HG03460 (cell line): ENCODE measurements around the gene RNF151.
"Not testable (repeated sequence)": the region's sequence is repeated elsewhere in the genome, so short reads cannot be mapped to it uniquely, and the experiment has no call there.

Source experiments
- ATAC-seq: cut with Tn5 transposase; IDR thresholded peaks from one replicate; pipeline ENCODE4 v1.9.1; 2021; ENCODE audit not compliant: unreplicated experiment

The RNF151 gene

DNA sequence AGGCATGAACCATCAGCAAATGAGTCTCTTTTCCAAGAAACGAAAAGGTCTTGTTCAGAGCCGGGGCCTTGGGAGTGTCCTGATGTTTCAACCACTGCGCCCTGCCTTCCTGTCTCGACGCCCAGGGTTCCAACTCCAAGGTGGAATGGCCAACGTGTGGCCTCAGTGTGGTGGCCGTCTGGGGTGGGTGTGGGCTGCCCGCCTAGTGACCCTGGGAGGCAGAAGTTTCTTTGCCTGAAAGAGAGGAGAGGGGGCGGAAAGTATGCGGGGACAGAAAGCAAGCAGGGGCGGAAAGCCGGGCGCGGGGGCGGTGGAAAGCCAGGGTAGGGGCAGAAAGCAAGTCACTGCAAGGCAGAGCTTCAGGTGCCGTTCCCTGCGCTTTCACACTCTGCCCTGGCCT is 27.7 kb upstream of the RNF151 start:
- no peak for ATAC-seq

DNA sequence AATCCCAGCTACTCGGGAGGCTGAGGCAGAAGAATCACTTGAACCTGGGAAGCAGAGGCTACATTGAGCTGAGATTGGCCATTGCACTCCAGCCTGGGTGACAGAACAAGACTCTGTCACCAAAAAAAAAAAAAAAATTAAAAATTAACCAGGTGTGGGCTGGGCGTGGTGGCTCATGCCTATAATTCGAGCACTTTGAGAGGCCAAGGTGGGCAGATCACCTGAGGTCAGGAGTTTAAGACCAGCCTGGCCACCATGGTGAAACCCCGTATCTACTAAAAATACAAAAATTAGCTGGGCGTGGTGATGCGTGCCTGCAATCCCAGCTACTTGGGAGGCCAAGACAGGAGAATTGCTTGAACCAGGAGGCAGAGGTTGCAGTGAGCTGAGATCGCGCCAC is 26.8 kb upstream of the RNF151 start:
- not testable (repeated sequence) for ATAC-seq

DNA sequence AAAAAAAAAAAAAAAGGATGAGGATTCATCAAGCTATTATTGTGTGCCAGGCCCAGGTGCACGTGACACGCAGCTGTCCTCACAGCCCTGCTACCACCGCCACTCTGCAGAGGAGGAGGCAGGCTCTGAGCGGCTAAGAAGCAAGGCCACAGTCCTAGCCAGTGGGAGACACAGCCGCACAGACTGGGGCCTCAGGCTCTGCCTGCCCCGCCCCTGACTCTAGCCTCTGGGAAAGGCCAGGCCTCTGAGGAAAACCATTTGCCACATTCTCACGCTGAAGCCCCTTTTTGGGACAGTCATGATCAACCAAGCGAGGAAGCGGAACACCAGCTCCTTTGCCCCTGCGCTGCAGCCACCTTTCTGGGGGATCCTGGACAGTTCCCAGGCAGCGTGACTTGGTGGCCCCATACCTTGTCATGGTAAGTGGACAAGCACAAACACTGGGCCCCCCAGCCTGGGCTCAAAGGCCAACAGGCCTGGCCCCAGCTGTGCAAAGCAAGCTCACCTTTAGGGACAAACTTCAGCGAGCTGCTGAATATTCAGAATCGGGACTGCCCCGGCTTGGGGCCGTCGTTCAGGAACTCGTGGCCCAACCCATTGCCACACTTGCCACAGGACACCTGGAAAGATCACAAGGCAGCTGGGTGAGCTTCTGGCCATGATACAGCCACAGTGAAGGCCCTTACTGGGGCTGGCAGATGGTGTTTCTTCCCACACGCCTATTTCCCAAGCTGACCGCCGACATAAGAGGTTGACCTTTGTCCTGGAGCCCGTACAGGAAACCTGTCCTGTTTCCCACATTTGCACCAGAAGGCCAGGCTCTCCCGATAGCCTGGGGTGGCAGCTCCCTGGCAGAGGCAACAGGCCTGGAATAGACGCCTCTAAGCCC is 26.1 kb upstream of the RNF151 start:
- no peak for ATAC-seq

DNA sequence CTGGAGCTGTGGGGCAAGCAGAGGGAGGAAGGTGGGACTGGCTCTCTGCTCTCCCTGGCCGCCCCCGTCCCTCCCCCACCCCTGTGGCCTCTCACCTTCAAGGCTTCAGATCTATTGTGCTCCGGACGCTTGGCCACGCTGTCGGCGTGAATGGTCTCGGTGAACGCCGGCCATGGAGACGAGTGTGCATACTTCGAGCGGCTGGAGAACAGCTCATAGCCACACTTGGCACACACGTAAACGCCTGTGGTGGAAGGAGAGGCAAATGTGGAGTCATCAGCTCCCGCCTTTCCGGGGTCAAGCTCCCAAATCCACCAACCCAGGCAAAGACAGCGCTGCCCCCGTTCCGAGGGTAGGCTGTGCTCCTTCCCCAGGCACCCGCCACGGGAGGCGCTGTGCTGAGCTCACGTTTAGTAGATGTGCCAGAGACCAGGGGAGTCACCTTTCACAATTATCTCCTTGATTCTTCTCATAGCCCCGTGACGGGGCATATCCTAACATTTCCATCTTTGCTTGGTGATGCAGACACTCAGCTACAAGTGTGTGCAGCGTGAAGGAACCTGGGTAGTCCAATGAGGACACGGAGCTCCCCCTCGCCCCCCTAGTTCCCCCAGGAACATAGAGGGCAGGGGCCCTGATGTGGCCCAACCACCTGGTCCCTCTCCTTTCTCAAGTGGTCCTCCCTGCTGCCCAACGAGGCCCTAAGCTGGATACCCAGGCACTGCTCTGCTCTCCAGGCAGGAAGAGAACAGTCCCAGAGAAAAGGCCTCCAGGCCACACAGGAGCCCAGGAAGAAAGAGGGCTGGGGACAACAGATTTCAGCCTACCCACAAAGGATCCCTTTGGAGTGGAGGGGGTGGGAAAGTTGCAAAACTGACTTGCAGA is 25.3 kb upstream of the RNF151 start:
- ATAC-seq = no peak

DNA sequence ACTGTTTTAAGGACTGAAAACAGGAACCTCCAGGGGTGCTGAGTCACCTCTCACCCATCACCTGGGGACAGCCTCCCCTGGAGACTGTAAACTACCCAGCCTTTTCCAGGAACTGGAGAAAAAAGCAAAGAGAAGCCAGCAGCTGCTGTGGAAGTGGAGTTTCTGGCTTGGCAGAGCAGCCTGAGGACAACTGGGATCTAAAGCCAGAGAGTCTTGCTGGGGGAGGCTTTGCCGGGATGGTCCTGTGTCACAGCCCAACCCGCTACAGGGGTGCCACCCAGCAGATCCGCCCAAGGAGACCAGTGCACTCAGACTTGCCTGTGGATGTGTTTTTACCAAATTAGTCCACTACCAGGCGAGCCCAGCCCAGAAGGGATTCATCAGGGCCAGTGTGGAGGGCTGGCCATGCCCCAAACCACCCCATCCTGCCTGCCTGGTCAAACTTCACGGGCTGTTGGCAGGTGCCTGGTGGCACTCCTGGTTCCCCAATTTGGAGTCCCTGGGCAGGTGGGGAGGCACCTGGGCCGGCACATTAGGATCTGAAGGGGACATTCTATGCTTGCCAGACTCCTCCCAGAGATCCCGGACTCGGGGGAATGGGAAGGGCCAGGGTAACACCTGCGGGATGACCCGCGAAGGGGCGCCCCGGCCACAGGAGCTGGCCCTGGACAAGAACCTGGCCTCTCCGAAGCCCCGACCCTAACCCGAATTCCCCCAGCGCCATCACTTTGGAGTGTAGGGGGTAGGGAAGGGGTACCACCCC is 24.4 kb upstream of the RNF151 start:
- ATAC-seq = no peak

DNA sequence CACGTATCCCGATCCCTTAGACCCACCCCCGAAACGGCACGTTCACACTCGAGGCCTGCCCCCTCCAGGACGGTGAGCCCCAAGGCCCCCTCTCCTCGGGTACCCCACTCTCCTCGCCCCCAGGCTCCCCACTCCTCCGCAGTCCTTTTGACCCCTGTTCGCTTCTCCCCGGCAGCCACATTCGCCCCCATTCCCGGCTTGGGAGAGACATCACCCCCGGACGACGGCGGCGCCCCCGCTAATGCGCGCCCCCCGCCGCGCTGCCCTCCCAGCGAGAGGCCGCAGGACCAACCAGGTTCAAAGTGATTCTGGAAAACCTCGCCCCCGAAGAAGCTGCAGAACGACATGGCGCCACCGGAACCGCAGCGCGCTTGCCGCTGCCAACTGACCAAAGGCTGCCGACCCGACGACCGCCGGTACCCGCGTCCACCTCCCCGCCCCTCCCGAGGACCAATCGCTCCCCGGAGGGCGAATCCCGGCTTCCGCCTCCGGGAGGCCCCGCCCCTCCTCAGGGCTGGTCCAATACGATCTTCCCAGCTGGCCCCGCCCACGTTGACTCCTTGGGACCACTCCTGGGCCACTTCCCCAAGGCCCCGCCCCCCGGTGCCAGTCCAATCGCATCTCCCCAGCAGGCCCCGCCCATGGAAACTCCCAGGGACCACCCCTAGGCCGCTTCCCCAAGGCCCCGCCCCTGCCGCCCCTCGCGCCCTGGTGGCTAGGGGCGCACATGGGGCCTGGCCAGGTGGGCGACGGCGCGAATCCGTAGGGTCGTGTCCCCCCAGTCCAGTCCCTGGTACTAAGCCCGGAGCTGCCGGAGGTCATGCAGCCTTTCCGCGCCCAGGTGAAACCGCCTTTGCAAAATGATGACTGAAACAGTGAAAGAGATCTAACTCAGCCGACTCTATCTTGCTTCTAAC is 23.6 kb upstream of the RNF151 start, which contains the start of gene MSRB1:
Gene MSRB1 (minus strand): TSS at position 390 of the 917 bp plus-strand sequence. CDS start 43 bp downstream, at position 347.
- peak; percentile 84 for ATAC-seq

DNA sequence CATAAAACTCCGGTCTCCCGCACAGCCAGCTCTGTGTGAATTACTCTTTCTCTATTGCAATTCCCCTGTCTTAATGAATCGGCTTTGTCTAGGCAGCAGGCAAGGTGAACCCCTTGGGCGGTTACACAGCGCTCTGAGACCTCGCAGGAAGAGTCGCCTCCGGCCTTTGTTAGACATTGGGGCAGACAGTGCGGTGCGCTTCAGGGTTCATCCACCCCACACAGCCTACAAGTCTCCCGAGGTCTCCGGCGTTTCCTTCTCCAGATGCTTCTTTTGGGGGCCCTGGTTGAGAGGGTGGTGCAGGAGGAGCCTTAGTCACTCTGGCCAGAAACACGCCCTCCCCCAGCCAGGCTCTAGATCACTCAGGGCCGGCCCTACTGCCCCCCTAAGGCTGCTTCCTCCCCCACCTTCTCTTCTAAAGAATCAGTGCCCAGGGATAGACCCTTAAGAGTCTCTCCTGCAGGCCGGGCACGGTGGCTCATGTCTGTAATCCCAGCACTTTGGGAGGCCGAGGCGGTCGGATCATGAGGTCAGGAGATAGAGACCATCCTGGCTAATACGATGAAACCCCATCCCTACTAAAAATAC is 21.9 kb upstream of the RNF151 start:
- ATAC-seq = no peak

DNA sequence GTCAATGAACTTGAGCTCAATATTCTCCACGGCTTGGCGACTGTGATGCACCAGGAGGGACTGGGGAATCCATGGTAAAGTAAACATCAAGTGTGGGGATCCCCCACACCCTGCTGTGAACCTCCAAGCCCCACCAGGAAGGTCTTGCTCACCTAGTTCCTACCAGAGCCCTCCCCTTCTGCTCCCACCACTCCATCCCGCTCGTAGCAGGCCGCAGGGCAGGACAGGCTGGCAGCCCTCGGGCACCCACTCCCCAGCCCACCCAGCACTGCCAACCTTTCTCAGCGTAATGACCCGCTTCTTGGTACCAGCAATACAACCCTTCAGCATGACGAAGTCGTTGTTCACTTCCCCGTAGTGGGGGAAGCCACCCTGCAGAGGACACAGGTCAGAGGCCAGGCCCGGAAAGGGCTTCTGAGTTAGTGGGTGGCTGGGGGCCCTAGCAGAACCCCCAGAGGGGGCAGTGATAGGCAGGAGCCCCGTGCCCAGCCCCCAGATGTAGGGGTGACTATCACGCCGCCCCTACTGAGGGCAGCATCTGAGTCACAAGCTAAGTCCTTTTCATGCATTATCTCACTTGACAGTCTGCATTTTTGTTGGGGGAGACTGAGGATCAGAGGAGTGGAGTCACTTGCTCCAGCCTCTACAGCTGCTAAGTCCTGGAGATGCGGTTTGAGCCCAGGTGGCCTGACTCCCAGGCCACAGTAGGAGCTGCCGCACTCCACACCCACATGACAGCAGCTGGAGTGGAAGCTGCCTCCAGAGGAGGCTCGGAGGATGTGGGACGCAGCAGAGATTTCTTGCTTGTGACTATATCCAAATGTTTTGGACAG is 20.9 kb upstream of the RNF151 start:
- no peak for ATAC-seq

DNA sequence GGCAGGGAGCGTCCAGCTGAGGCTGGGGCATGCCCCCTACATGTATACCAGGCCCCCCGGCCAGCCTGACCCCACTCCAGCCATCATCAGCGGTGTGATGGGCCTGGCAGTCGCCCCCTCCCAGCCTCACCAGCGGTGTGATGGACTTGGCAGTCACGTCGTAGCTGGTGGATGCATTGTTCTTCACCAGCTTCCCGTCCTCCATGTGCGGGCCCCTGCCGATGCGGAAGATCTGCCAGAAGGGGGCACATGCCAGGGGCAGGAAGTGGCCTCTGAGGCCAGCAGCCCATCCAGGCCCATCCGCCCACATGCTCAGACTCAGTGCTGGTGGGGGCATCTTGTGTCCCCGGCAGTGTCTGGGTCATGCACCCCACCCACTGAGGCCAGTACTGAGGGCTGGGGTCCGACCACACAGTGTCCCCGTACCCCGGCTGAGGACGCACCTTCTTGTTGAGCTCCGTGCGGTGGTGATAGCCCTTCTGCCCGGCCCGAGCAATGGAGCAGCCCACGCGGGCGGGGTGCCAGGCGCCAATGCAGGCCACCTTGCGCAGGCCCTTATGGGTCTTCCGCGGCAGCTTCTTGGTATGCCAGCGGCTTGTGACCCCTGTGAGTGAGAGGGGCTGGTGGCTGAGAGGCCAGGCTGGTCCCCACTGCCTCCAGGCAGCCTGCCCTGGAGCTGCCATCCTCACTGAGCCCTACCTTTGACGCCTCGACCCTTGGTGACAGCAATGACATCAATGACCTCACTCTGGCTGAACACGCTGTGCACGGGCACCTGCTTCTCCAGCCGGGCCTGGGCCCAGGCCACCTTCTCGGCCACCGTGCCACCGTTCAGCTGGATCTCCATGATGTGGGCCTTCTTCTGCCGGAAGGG is 19.9 kb upstream of the RNF151 start:
- no peak for ATAC-seq

DNA sequence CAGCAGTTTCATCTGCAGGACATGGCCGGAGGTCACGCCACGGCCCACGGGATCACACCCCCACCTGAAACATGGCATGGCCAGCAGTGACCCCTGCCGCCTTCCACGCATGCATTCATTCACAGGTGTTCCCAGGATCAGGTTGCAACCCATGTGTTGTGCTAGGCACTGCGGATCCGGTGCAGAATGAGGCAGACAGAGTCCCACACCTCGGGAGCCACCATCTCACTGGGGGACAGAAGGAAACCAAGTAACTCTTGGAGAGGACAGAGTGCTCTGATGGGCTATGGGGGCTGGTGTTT is 19.3 kb upstream of the RNF151 start:
- ATAC-seq = no peak

DNA sequence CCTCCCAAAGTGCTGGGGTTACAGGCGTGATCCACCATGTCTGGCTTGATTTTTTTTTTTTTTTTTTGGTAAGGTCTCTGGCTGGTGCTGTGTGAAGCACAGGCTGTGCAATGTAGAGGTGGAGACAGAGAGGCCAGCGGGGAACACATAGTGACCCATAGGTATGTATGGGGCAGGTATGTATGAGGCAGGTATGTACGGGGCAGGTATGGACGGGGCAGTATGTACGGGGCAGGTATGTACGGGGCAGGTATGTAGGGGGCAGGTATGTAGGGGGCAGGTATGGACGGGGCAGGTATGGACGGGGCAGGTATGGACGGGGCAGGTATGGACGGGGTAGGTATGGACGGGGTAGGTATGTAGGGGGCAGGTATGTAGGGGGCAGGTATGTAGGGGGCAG is 17.1 kb upstream of the RNF151 start:
- ATAC-seq = no peak

DNA sequence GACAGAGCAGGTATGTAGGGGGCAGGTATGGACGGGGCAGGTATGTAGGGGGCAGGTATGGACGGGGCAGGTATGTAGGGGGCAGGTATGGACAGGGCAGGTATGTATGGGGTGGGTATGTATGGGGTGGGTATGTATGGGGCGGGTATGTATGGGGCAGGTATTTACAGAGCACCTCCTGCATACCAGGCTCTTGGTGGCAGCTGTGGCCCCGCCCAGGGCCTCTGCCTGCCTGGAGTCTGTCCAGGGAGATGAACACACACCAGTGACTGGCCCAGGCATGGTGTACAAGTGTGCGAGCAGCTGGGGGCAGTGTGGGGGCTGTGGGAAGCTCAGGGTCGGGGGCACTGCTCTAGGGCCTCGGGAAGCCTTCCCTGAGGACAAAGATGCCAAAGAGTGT is 16.6 kb upstream of the RNF151 start:
- no peak for ATAC-seq

DNA sequence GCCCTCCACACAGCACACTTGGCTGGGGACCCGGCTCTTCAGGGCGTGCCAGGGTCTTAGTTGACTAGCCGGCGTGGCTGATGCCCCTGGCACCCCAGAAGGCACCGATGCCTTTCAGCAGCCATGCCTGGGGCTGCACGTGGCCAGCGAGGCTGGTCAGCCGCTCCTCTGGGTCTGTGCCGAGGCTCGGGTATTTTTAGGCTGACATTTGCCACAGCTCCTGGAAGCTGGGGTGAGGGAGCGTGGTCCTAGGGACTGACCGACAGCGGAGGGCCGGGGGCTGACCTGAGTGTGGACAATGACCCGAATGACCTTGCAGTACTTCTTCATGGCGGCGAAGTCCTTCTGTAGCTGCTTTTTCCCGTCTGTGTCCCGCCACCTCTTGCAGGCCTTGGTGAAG is 16.1 kb upstream of the RNF151 start:
- ATAC-seq = no peak

DNA sequence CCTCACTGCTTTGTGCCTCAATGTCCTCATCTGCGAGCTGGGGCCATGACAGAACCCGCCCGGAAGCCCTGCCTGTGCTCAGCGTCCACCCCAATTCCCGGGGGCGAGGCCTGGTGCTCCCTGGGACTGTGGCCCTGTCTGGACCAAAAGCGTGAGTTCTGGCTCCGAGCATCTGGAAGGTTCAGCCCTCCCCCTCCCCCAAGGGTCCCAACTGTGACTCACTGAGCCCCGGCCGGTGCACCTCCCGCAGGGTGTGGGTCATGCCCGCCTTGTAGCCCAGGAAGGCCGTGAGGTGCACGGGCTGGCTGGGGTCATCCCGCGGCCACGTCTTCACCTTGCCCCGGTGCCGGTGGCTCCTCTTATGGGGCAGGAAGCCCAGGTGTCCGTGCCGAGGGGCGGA is 12.9 kb upstream of the RNF151 start:
- ATAC-seq = no peak

DNA sequence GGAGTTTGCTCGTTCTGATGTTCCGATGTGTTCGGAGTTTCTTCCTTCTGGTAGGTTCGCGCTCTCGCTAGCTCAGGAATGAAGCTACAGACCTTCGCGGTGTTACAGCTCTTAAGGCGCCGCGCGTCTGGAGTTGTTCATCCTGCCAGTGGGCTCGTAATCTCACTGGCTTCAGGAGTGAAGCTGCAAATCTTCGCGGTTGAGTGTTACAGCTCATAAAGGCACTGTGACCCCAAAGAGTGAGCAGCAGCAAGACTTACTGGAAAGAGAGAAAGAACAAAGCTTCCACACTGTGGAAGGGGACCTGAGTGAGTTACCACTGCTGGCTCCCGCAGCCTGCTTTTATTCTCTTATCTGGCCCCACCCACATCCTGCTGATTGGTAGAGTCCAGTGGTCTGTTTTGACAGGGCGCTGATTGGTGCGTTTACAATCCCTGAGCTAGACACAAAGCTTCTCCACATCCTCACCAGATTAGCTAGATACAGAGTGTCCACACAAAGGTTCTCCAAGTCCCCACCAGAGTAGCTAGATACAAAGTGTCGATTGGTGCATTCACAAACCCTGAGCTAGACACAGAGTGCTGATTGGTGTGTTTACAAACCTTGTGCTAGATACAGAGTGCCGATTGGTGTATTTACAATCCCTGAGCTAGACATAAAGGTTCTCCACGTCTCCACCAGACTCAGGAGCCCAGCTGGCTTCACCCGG is 9.1 kb upstream of the RNF151 start:
- ATAC-seq = not testable (repeated sequence)

DNA sequence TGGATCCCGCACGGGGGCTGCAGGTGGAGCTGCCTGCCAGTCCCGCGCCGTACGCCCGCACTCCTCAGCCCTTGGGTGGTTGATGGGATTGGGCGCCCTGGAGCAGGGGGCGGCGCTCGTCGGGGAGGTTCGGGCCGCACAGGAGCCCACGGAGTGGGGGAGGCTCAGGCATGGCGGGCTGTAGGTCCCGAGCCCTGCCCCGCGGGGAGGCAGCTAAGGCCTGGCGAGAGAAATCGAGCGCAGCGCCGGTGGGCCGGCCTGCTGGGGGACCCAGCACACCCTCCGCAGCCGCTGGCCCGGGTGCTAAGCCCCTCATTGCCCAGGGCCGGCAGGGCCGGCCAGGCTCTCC is 8.5 kb upstream of the RNF151 start:
- not testable (repeated sequence) for ATAC-seq

DNA sequence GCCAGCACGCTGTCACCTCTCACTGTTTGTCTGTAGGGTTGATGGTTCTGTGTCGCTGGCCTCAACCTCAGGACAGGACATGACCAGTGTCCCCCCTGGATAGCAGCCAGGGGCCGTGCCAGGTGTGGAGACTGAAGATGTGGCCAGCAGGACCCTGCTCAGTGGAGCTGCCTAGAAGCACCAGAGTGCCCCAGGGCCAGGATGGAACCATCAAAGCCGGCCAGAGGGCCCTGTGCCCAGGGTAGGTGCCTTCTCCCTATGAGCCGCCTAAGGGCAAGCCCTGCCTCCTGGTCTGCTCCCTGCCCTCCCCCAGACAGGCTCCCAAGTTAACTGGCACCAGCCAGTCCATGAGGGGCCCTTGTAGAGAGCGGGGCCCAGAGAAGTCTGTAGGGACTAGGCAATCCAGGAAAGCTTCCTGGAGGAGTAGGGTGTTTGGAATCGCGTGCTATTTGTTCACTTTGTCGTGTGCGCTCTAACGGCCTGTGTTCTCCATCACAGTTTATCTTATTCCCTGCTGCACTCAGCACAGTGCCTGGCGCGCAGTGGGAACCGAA is 7.9 kb upstream of the RNF151 start:
- no peak for ATAC-seq
